Measurements from ENCODE around the gene NR2F1-AS1.
A peak's percentile ranks its signal among the peaks of the same experiment; 100 is the strongest.

Gene NR2F1-AS1

DNA sequence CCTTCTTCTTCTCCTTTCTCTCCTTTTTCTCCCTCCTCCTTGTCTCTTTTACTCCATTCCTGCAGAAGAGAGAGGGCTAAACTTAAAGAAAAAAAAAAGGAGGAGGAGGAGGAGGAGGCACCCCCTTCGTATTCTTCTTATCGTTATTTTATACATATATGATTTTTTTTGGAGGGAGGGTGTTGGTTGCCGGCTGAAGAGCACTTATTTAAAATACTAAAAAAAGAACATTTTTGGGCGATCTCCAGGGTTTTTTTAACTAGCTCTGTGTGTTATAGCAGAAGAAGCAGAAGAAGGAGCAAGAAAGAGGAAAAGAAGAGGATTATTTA lies 2.4 kb upstream of the NR2F1-AS1 start:
- DNase-seq (ENCODE audit: extremely low spot score), result no peak
- no peak for TF ChIP-seq HDGF (IDR thresholded peaks at IDR 0.05; ENCODE audit: borderline replicate concordance)
- no peak for TF ChIP-seq LEF1 (IDR thresholded peaks at IDR 0.05; ENCODE audit: borderline replicate concordance)
- TF ChIP-seq NFRKB (IDR thresholded peaks at IDR 0.05), result no peak
- TF ChIP-seq SP1 (IDR thresholded peaks at IDR 0.05), result no peak
- TF ChIP-seq ZNF384 (IDR thresholded peaks at IDR 0.05), result peak; percentile 85
- TF ChIP-seq BHLHE40 (IDR thresholded peaks at IDR 0.05; ENCODE audit: borderline replicate concordance), result no peak
- no peak for TF ChIP-seq L3MBTL2 (conservative IDR thresholded peaks at IDR 0.05)
- ChIA-PET CTCF (interaction anchor here (0.8 to 1.4 kb wide), 7 partner anchors 15 to 328 kb away, joined by 3 to 6 read pairs (median 5); no protein-coding TSS in a partner anchor), POLR2A (interaction anchor here (0.7 to 9.6 kb wide), 12 partner anchors 8 to 397 kb away, joined by 3 to 151 read pairs (median 4); no protein-coding TSS in a partner anchor)

- DNase-seq (ENCODE audit: extremely low spot score), result peak; percentile 75
- ChIA-PET CTCF (interaction anchor here (0.6 to 1.4 kb wide), 13 partner anchors 15 to 1250 kb away, joined by 3 to 6 read pairs (median 3); no protein-coding TSS in a partner anchor), POLR2A (interaction anchor here (0.6 to 9.6 kb wide), 19 partner anchors 9 to 637 kb away, joined by 3 to 151 read pairs (median 3); no protein-coding TSS in a partner anchor)
- TF ChIP-seq ARNT (IDR thresholded peaks at IDR 0.05) (peak; percentile 43; the same call in 1 of the 2 replicates), L3MBTL2 (conservative IDR thresholded peaks at IDR 0.05) (no peak), CTBP1 (IDR thresholded peaks at IDR 0.05; ENCODE audit: borderline replicate concordance) (peak; percentile 93), BHLHE40 (IDR thresholded peaks at IDR 0.05; ENCODE audit: borderline replicate concordance) (no peak), FOXM1 (IDR thresholded peaks at IDR 0.05; ENCODE audit: borderline replicate concordance) (peak; percentile 84; the same call in 1 of the 2 replicates)
- TF ChIP-seq, protein P1, sequence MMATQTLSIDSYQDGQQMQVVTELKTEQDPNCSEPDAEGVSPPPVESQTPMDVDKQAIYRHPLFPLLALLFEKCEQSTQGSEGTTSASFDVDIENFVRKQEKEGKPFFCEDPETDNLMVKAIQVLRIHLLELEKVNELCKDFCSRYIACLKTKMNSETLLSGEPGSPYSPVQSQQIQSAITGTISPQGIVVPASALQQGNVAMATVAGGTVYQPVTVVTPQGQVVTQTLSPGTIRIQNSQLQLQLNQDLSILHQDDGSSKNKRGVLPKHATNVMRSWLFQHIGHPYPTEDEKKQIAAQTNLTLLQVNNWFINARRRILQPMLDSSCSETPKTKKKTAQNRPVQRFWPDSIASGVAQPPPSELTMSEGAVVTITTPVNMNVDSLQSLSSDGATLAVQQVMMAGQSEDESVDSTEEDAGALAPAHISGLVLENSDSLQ (IDR thresholded peaks at IDR 0.05), result peak; percentile 73
Measured at GRCh38 chr5:93582677-93583438, 1.8 kb upstream of the NR2F1-AS1 start, which contains the start of gene NR2F1. Gene NR2F1, plus strand, starts transcription at chr5:93583222. Its CDS starts 1,802 bp downstream, at chr5:93585024.

DNA sequence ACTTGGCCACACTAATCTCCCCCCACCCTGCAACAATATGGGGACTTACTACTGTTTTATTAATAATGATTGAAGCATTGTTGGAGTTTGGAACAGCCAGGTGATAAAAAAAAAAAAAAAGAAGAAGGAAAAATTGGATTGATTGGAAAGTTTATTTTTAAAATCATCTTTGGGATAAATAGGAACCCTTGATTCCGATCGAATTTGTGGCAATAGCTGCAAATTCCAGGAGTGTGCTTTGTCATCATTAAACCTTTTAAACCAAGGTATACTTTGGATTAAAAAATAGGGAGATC lies 1.1 kb upstream of the NR2F1-AS1 start:
- ChIA-PET CTCF (interaction anchor here (0.6 to 1.1 kb wide), 2 partner anchors 25 to 490 kb away, joined by 3 to 5 read pairs; no protein-coding TSS in a partner anchor), POLR2A (interaction anchor here (0.6 to 9.6 kb wide), 7 partner anchors 17 to 636 kb away, joined by 3 to 151 read pairs (median 9); no protein-coding TSS in a partner anchor)
- DNase-seq (ENCODE audit: extremely low spot score), result no peak
- no peak for TF ChIP-seq NFRKB (IDR thresholded peaks at IDR 0.05)
- peak; percentile 58; the same call in 1 of the 2 replicates for TF ChIP-seq ZNF384 (IDR thresholded peaks at IDR 0.05)

DNA sequence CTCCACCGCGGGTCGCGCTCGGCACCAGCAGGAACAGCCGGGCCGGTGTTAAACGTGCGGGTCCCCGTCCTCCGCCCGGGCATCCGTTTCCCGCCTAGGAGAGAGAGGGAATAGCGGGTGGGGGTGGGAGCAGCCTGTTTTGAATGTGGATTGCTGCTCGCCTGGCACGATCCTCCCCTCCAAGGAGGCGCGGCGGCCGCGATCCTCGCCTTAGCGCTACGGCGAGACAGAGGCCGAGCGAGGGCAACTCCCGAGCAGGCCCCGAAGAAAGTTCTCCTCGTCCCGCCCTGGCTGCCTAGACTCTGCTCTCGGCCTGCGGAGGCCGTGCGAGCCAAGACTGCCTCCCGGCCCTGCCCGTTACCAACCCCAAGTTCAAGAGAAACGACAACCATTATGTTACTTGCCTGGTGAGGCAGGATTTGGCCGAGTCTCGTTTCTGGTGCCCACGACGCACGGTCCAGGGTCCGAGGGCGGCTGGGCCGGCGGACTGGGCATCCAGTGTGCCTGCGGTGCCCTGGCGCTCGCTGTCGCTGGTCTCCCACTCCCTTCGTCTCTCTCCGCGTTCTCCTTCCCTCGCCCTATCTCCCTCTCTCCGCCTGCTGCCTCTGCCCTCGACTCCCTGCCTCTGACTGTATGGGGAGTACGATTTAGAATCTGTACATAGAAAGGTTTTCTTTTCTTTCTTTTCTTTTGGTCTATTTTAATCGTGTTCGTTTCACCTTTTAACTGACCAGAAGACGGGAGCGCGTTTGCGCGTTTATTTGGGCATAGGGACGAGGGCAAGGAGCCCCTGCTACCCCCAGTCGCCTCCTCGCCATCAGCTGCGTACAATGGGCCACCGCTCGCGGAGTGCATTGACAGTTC lies 724 bp downstream of the NR2F1-AS1 start:
- POLR2A ChIA-PET, result interaction anchor here (0.8 to 1.3 kb wide), 3 partner anchors 19 to 671 kb away, joined by 4 read pairs; no protein-coding TSS in a partner anchor
- TF ChIP-seq L3MBTL2 (conservative IDR thresholded peaks at IDR 0.05) (peak; percentile 64), ZNF384 (IDR thresholded peaks at IDR 0.05) (no peak)

DNA sequence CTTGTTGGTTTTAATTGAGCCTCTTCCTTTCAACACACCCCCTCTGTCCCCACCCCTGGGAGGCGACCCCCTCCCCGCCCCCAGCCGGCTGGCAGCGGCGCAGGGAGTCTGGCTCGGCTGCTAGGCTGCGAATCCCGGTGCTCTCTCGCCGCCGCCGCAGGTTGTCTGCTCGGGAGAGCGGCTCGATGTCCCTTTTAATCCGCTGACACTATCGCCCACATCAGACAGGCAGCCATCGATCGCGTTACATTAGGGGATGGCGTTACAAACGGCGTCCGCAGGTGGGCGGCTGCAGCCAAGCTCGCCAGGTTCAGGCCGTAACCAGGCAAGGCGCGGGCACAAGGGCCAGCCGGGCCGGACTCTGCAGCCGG lies 1.3 kb downstream of the NR2F1-AS1 start:
- POLR2A ChIA-PET, result interaction anchor here (1.0 kb wide), 1 partner anchor 28 kb away, joined by 4 read pairs; no protein-coding TSS in a partner anchor
- TF ChIP-seq NFRKB (IDR thresholded peaks at IDR 0.05) (no peak), FOXM1 (IDR thresholded peaks at IDR 0.05; ENCODE audit: borderline replicate concordance) (no peak), LEF1 (IDR thresholded peaks at IDR 0.05; ENCODE audit: borderline replicate concordance) (no peak), CTBP1 (IDR thresholded peaks at IDR 0.05; ENCODE audit: borderline replicate concordance) (no peak)
- DNase-seq (ENCODE audit: extremely low spot score), result no peak
- CTCF ChIA-PET, result no interaction called here

More for the DNA sequence above, 724 bp downstream of the NR2F1-AS1 start:
- CTCF ChIA-PET, result interaction anchor here (0.7 kb wide), 1 partner anchor 783 kb away, joined by 3 read pairs; no protein-coding TSS in a partner anchor
- DNase-seq (ENCODE audit: extremely low spot score), result no peak

DNA sequence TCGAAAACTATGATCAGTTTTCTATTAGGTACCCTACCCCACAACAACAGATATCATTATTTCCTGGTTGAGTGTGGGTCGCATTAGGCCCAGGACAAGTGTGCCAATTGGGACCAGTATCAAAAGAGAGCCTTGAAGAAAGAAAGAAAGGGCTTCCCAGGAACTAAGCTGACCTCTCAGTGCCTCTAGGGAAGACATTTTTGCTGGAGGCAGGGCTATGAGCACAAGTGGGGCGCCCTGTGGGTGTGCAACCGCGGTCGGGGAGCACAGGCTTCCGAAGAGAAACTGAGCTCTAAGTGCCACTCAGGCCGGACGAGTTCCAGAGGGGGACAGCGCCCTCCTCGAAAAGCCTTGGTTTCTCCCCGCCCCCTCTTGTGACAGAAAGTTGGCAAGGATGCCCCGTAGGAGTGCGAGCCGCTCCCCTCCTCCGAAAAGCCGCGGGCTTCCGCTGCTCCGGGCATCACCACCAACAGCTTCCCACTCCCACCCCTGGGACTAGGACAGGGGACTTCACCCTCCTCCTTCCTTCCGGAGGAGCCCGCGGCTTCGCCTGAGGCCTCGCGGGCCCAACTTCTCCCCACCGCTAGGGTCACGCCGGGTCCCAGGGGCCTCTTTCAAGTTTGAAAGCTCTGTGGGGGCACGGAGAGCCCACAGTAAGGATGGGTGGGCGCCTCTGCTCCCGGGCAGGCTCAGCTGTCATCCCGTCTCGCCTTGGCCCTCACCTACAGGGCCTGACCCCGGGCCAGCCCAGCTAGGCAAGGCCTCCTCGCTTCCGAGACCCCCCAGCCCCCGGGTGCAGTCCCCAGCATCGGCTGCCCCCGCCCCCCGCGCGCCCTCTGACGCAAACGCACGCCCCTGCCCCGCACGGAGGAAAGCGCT lies 2.0 kb downstream of the NR2F1-AS1 start:
- ChIA-PET POLR2A (interaction anchor here (0.7 to 1.1 kb wide), 3 partner anchors 29 to 670 kb away, joined by 3 to 4 read pairs (median 4); no protein-coding TSS in a partner anchor), CTCF (interaction anchor here (1.9 kb wide), 1 partner anchor 223 kb away, joined by 7 read pairs; no protein-coding TSS in a partner anchor)
- TF ChIP-seq CTBP1 (IDR thresholded peaks at IDR 0.05; ENCODE audit: borderline replicate concordance) (no peak), L3MBTL2 (conservative IDR thresholded peaks at IDR 0.05) (no peak), LEF1 (IDR thresholded peaks at IDR 0.05; ENCODE audit: borderline replicate concordance) (no peak), HDGF (IDR thresholded peaks at IDR 0.05; ENCODE audit: borderline replicate concordance) (no peak), FOXM1 (IDR thresholded peaks at IDR 0.05; ENCODE audit: borderline replicate concordance) (no peak), SUZ12 (IDR thresholded peaks at IDR 0.05) (no peak), ZNF384 (IDR thresholded peaks at IDR 0.05) (no peak), FOXA1 (IDR thresholded peaks at IDR 0.05) (no peak)
- DNase-seq (ENCODE audit: extremely low spot score), result no peak
